HTERT RPE-1 (cell line): ENCODE measurements around the gene FAM78A.
"Not testable (repeated sequence)": the region's sequence is repeated elsewhere in the genome, so short reads cannot be mapped to it uniquely, and the experiment has no call there.

ENCODE experiments used
- in situ Hi-C: fragments of 300-500 bp; cut with MboI; formaldehyde crosslinking; loops from 4 replicates; pipeline ENCODE4 v1.14.3; 2020; ENCODE audit warnings: low sequenced_read_pairs

FAM78A gene

DNA sequence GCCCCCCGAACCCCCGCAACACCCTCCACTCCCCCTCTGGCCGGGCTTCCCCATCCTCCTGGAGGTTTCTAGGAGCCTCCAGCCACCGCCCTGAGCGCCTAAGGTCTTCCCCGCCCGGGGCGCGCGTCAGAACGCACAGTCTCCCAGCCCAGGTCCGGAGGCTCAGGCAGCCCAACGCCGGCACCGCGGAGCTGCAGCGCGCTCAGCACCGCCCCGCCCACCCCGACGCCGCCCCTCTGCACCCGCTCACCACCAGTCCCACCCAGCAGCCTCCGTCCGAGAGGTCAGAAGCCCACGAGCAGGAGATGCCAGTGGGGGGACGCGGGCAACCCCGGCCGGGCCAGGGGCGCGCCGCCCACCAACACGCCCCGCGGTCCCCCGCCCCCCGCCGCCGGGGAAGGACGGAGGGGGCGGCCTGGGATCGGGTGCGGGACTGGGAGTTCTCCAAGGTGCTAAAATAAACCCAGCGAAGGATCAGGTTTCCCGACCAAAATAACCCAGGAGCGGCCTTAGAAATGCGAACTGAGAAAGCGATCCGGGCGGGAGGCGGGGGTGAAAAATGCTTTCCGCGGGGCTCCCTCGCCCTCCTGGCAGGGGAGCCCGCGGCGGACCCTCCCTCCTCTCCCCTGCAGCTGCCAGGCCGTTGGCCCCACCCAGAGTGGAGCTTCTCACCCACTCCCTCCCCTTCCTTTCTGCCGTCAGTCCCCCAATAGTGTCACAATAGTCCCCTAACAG lies 6.5 kb upstream of the FAM78A start:
- in situ Hi-C loops = no loop called here

DNA sequence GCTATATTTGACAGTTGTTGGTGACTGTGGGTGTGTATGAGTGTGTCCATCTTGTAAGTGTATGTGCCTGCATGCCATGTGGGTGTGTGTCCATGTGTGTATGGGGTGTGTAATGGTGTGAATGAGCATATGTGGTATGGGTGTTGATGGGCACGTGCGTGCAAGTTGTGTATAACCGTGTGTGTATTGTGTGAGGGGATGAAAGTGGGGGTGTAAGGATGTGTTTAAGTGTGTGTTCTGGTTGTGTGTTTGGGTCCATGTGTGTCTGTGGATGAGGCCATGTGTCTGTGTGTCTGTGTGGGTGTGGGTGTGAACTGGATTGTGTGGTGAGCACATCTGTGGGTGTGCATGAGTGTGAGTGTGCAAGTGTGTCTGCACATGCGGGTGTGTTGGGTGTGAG lies 5.9 kb upstream of the FAM78A start:
- in situ Hi-C loops = no loop called here

GRCh38 chr9:131281119-131281965 lies 5.0 kb upstream of the FAM78A start:
- in situ Hi-C loops = no loop called here

DNA sequence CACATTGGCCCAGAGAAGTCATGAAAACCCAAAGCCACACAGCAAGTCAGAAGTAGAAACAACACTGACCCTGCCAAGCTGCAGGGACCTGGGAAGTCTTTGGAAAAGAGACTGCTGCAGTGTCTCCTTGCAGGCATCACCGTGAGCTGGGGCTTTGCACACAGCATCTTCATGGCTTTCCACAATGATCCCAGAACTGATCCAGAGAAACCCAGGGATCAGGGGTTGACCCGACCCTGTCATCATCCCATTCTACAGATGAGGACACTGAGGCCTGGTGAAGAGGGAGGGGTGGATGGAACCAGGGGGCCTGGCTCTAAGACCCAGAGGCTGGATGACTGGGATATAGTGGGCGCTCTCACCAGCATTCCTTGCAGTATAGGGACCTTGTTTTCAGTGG lies 4.3 kb upstream of the FAM78A start:
- in situ Hi-C loops = no loop called here

DNA sequence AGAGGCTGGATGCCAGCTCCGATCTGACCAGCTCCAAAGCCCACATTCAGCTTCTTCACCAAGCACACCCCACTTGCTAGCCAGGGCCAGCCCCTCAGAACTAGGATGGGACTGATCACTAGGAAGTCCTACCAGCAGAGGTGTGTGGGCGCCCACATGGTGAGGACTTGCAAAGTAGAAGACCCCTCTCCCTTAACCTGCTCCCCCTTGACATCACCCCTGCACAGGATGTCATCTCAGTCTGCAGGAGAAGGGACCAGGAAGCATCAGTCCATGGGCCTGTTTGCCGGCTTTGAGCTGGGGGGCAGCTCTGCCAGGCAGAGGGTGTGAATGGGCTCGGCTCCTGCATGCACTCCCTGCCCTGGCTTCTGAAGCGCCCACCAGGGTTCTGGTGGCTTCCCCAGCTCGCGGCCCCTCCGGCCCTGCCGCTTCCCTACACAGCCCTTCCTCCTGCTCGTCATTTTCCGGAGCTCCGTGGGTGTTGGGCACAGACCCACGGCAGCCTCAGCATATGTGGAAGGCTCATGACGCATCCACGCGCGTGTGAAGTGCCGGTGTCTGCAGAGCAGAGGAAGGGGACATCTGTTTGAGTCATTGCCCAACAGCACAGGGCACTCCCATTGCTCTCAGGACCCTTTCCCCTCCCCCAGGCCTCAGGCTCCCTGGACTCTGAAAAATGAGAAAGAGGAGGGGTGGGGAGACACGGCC lies 3.7 kb upstream of the FAM78A start:
- in situ Hi-C loops = no loop called here

GRCh38 chr9:131279196-131279862 lies 3.0 kb upstream of the FAM78A start:
- in situ Hi-C loops = no loop called here

- in situ Hi-C loops = no loop called here
These were observed 2.4 kb upstream of the FAM78A start for GRCh38 chr9:131278702-131279111.

GRCh38 chr9:131277910-131278701 lies 1.8 kb upstream of the FAM78A start:
- in situ Hi-C loops = no loop called here

GRCh38 chr9:131277287-131277909 lies 1.1 kb upstream of the FAM78A start:
- in situ Hi-C loops = no loop called here

GRCh38 chr9:131276891-131277286 lies 579 bp upstream of the FAM78A start:
- in situ Hi-C loops = no loop called here

GRCh38 chr9:131275332-131276093 lies 797 bp downstream of the FAM78A start:
- in situ Hi-C loops = no loop called here

DNA sequence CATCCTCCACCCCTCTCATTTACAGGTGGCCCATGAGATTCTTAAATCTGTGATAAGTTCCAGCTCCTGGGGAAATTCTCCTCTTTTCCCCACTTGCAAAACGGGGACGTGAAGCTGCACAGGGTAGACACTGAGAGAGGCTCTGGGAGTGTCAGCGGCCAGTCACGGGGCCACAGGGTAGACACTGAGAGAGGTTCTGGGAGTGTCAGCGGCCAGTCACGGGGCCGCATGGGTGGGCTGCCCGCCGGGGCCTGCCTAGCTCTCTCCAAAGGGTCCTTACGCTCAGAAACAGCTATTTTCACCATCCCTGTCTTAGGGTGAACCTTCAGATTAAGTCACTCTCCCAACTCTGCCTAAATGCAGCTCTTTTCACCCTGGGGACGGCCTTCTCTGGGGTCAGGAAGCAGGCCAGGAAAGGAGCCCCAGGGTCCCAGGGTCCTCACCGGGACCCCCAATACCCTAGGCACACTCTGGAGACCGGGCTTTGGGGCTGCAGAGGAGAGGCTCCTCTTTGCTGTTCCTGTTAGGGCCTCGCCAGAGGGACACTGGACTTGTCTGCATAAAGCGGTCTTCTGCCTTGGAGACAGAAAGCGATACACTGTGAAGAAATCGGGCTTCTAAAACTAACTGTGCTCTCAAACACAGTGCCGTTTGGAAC lies 1.5 kb downstream of the FAM78A start:
- in situ Hi-C loops = no loop called here

DNA sequence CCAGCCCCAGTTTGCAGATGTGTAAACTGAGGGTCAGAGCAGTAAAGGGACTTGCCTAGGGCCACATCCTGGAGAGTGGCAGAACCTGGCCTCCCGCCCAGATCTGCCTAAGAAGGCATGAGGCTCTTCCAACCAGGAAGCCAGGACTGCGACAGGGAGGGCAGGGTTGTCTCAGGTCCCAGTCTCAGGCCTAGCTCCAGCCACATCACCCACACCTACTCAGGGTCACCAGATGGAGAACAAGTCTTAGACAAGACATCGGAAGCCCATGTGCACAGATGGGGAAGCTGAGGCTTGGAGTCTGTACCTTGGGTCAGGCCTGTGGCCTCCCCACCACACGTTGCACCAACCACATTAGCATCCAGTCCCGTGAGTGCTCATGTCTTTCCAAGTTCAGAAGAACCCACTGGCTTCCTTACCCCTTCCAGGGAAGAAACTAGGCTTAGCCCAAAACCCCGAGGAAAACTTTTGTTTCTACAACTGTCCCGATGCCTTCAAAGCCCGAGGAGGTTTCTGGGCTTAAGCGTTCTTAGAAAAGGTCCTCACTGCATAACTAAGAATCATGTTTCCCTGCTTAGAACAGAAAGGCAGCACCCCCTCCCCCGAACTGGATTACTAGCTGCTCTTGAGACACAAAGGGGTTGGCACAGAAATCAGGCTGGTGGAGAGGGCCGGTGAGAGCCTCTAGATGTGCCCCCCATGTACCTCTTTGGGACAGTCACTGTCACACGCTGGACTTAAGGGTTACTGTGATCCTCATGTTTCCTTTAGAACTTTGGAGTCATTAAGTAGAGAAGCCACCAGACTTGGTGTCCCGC lies 2.2 kb downstream of the FAM78A start:
- in situ Hi-C loops = no loop called here

- in situ Hi-C loops = no loop called here
These were observed 3.0 kb downstream of the FAM78A start for GRCh38 chr9:131273146-131273855.

- in situ Hi-C loops = no loop called here
These were observed 4.1 kb downstream of the FAM78A start for GRCh38 chr9:131272212-131272611.

DNA sequence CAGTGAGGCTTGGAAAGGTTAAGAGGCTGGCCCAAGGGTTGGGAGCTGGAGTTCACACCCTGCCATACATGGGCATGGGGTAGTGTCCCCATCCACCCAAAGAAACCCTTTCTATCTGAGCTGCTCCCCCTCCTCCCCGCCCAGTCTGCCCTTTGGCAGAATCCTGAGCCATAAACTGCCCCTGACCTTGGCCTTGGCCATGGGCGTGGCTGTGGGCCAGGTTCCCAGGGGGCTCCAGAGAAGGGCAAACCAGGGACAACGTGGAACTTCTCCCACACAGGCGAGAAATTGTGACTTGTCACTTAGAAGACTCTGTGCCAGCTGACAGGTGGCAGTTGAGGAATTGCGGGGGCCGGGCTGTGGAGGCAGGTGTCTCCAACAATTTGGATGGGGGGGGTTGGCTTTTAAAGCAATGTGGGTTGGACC lies 4.8 kb downstream of the FAM78A start:
- in situ Hi-C loops = no loop called here

GRCh38 chr9:131271016-131271273 lies 5.4 kb downstream of the FAM78A start:
- in situ Hi-C loops = not testable (repeated sequence)
